Astrocyte (in vitro differentiated cells and primary cell): ENCODE measurements around the gene TWNK. TPM values are rescaled to one million over a fixed set of nuclear protein-coding genes. Genes with fewer than 3 reads are reported as not detected.
"Not testable (repeated sequence)": the region's sequence is repeated elsewhere in the genome, so short reads cannot be mapped to it uniquely, and the experiment has no call there.

ENCODE experiments used
- DNase-seq: peaks from one replicate; pipeline ENCODE4 v3.0.0-alpha.2; 2010; ENCODE audit warnings: low read depth
- FAIRE-seq: peaks from 2 replicates; lab custom pipeline; 2011; peaks lifted over from hg19 to GRCh38; lab: Jason Lieb, UNC
- H2AFZ ChIP-seq: 2 replicates; pipeline ENCODE4 v1.6.0; 2012; ENCODE audit warnings: low read depth, low read length, inconsistent platforms
- H3K27ac ChIP-seq: 2 replicates; pipeline ENCODE4 v1.5.1; 2011; ENCODE audit warnings: low read depth, low read length, inconsistent platforms
- H3K27me3 ChIP-seq: 2 replicates; pipeline ENCODE4 v1.6.0; 2011; ENCODE audit warnings: low read length, inconsistent platforms; ENCODE audit not compliant: insufficient read depth
- H3K36me3 ChIP-seq: 2 replicates; pipeline ENCODE4 v1.5.1; 2011; ENCODE audit warnings: low read length, inconsistent platforms; ENCODE audit not compliant: insufficient read depth
- H3K4me1 ChIP-seq: 2 replicates; pipeline ENCODE4 v1.5.1; 2011; ENCODE audit warnings: low read length, inconsistent platforms; ENCODE audit not compliant: insufficient read depth
- H3K4me2 ChIP-seq: 2 replicates; pipeline ENCODE4 v1.6.0; 2012; ENCODE audit warnings: low read length, inconsistent platforms
- H3K4me3 ChIP-seq: 2 replicates; pipeline ENCODE4 v1.5.1; 2011; ENCODE audit warnings: low read depth, mild to moderate bottlenecking, low read length, inconsistent platforms; ENCODE audit not compliant: insufficient read depth
- H3K79me2 ChIP-seq: 2 replicates; pipeline ENCODE4 v1.6.0; 2012; ENCODE audit warnings: mild to moderate bottlenecking, low read length, inconsistent platforms; ENCODE audit not compliant: insufficient read depth
- H3K9ac ChIP-seq: 2 replicates; pipeline ENCODE4 v1.6.0; 2012; ENCODE audit warnings: mild to moderate bottlenecking, low read length, inconsistent platforms
- H3K9me3 ChIP-seq: 2 replicates; pipeline ENCODE4 v1.5.1; 2012; ENCODE audit warnings: low read depth, mild to moderate bottlenecking, low read length, inconsistent platforms; ENCODE audit not compliant: insufficient read depth
- H4K20me1 ChIP-seq: 2 replicates; pipeline ENCODE4 v1.6.0; 2012; ENCODE audit warnings: low read length, inconsistent platforms; ENCODE audit not compliant: insufficient read depth
- H3K27ac Mint-ChIP-seq: one replicate; pipeline ENCODE4 v1.8.0; 2021; ENCODE audit warnings: mild to moderate bottlenecking, mixed read lengths; ENCODE audit not compliant: unreplicated experiment
- H3K27me3 Mint-ChIP-seq: one replicate; pipeline ENCODE4 v1.8.0; 2021; ENCODE audit warnings: low read depth, mixed read lengths; ENCODE audit not compliant: unreplicated experiment
- H3K36me3 Mint-ChIP-seq: one replicate; pipeline ENCODE4 v1.8.0; 2021; ENCODE audit warnings: low read depth, mixed read lengths; ENCODE audit not compliant: unreplicated experiment
- H3K4me1 Mint-ChIP-seq: one replicate; pipeline ENCODE4 v1.8.0; 2021; ENCODE audit warnings: low read depth, mixed read lengths; ENCODE audit not compliant: unreplicated experiment
- H3K4me3 Mint-ChIP-seq: one replicate; pipeline ENCODE4 v1.8.0; 2021; ENCODE audit warnings: mild to moderate bottlenecking, moderate library complexity, mixed read lengths; ENCODE audit not compliant: unreplicated experiment
- H3K9me3 Mint-ChIP-seq: one replicate; pipeline ENCODE4 v1.8.0; 2021; ENCODE audit warnings: mild to moderate bottlenecking, mixed read lengths; ENCODE audit not compliant: unreplicated experiment
- CTCF ChIP-seq: IDR thresholded peaks from 2 replicates; pipeline ENCODE4 v1.5.1; 2011; ENCODE audit warnings: low read depth, mild to moderate bottlenecking, inconsistent platforms, low read length, moderate library complexity; ENCODE audit not compliant: insufficient read depth
- EZH2 ChIP-seq: IDR thresholded peaks from 2 replicates; pipeline ENCODE4 v1.6.1; 2012; ENCODE audit warnings: mild to moderate bottlenecking, low read length, inconsistent platforms; ENCODE audit not compliant: insufficient read depth
- total RNA-seq: library from RNA; stranded (reverse); gene quantifications from 2 replicates; pipeline ENCODE4 v1.2.1, GENCODE V29; 2021

Gene TWNK
- total RNA-seq, 1 donor from 2014 or later = 12.9 TPM

GRCh38 chr10:101031796-101032636, 44.7 kb downstream of the TWNK start:
- DNase-seq = peak; percentile 46
- peak overlapping the region; percentile 96 for H3K9ac ChIP-seq
- H3K27ac Mint-ChIP-seq = peak overlapping the region; percentile 98

GRCh38 chr10:101032637-101033224, 45.4 kb downstream of the TWNK start:
- peaks cover 13% of the 10 kb centered on the region for H3K36me3 Mint-ChIP-seq
- DNase-seq = peak; percentile 89
- Histone ChIP-seq H3K4me1 (peaks cover 25% of the 10 kb centered on the region), H3K4me3 (peak overlapping the region; percentile 86), H3K27me3 (no peaks in the 10 kb centered on the region), H3K4me2 (peak overlapping the region; percentile 98), H3K9ac (peak overlapping the region; percentile 96), H4K20me1 (peaks cover 49% of the 10 kb centered on the region), H3K79me2 (peaks cover 27% of the 10 kb centered on the region), H3K36me3 (peaks cover 27% of the 10 kb centered on the region), H2AFZ (peak overlapping the region; percentile 94), H3K9me3 (no peaks in the 10 kb centered on the region), H3K27ac (peak overlapping the region; percentile 96)
- no peak for TF ChIP-seq EZH2
- no peak for TF ChIP-seq CTCF
- peak overlapping the region; percentile 91 for H3K27ac Mint-ChIP-seq
- no peaks in the 10 kb centered on the region for H3K9me3 Mint-ChIP-seq
- peak; percentile 78 for FAIRE-seq
- H3K4me1 Mint-ChIP-seq = peaks cover 14% of the 10 kb centered on the region
- H3K4me3 Mint-ChIP-seq = peak overlapping the region; percentile 88
- H3K27me3 Mint-ChIP-seq = peaks cover 2% of the 10 kb centered on the region

More at GRCh38 chr10:101031796-101032636, 44.7 kb downstream of the TWNK start:
- no peak for FAIRE-seq
- peak overlapping the region; percentile 96 for H3K27ac ChIP-seq
- peaks cover 25% of the 10 kb centered on the region for H3K4me1 ChIP-seq
- H3K36me3 ChIP-seq = peaks cover 20% of the 10 kb centered on the region
- H2AFZ ChIP-seq = peak overlapping the region; percentile 94
- H3K9me3 ChIP-seq = no peaks in the 10 kb centered on the region
- Mint-ChIP-seq H3K4me3 (peak overlapping the region; percentile 88), H3K27me3 (peaks cover 2% of the 10 kb centered on the region), H3K4me1 (peaks cover 14% of the 10 kb centered on the region), H3K36me3 (peaks cover 7% of the 10 kb centered on the region), H3K9me3 (no peaks in the 10 kb centered on the region)
- TF ChIP-seq EZH2 = no peak
- peak overlapping the region; percentile 98 for H3K4me2 ChIP-seq
- H4K20me1 ChIP-seq = peaks cover 42% of the 10 kb centered on the region
- H3K4me3 ChIP-seq = peak overlapping the region; percentile 86
- H3K27me3 ChIP-seq = no peaks in the 10 kb centered on the region
- peaks cover 27% of the 10 kb centered on the region for H3K79me2 ChIP-seq

- H3K27me3 Mint-ChIP-seq = peaks cover 2% of the 10 kb centered on the region
- H3K4me3 Mint-ChIP-seq = peak overlapping the region; percentile 88
Observed at GRCh38 chr10:101033276-101033675, 45.9 kb downstream of the TWNK start.

GRCh38 chr10:101034404-101034803, 47.1 kb downstream of the TWNK start:
- H3K27ac ChIP-seq, DNase-seq, H3K27me3 ChIP-seq, H3K9me3 ChIP-seq, H3K27ac Mint-ChIP-seq, H3K9me3 Mint-ChIP-seq, H3K27me3 Mint-ChIP-seq, H2AFZ ChIP-seq, H3K4me2 ChIP-seq, H3K4me3 ChIP-seq, FAIRE-seq, H3K9ac ChIP-seq: not testable (repeated sequence)
- Histone ChIP-seq H3K4me1 (peaks cover 25% of the 10 kb centered on the region), H3K36me3 (peaks cover 41% of the 10 kb centered on the region), H3K79me2 (peaks cover 27% of the 10 kb centered on the region), H4K20me1 (peaks cover 66% of the 10 kb centered on the region)
- Mint-ChIP-seq H3K4me3 (peak overlapping the region; percentile 14), H3K36me3 (peaks cover 26% of the 10 kb centered on the region), H3K4me1 (peaks cover 10% of the 10 kb centered on the region)

More at GRCh38 chr10:101033276-101033675, 45.9 kb downstream of the TWNK start:
- Histone ChIP-seq H3K4me2 (peak overlapping the region; percentile 98), H3K9me3 (no peaks in the 10 kb centered on the region), H3K36me3 (peaks cover 32% of the 10 kb centered on the region), H3K79me2 (peaks cover 27% of the 10 kb centered on the region), H3K9ac (peak overlapping the region; percentile 96), H3K4me1 (peaks cover 25% of the 10 kb centered on the region), H3K27ac (peak overlapping the region; percentile 96), H3K27me3 (no peaks in the 10 kb centered on the region), H3K4me3 (peak overlapping the region; percentile 86), H4K20me1 (peaks cover 55% of the 10 kb centered on the region), H2AFZ (no peak overlapping the region)
- DNase-seq (no peak), FAIRE-seq (no peak)
- no peaks in the 10 kb centered on the region for H3K9me3 Mint-ChIP-seq
- peaks cover 18% of the 10 kb centered on the region for H3K36me3 Mint-ChIP-seq
- H3K4me1 Mint-ChIP-seq = peaks cover 14% of the 10 kb centered on the region
- peak overlapping the region; percentile 83 for H3K27ac Mint-ChIP-seq
- no peak for TF ChIP-seq CTCF
- TF ChIP-seq EZH2 = no peak
